ENCODE data around the gene NPC1L1. TPM values are rescaled to one million over a fixed set of nuclear protein-coding genes. Genes with fewer than 3 reads are reported as not detected.
A peak's percentile ranks its signal among the peaks of the same experiment; 100 is the strongest.

Gene NPC1L1
- total and polyA plus RNA-seq, 2 of the 13 experiments (the other 11 are each of a cell fraction or from before 2014, with no cell fraction given) = 4.8 to 14.5 TPM

DNA sequence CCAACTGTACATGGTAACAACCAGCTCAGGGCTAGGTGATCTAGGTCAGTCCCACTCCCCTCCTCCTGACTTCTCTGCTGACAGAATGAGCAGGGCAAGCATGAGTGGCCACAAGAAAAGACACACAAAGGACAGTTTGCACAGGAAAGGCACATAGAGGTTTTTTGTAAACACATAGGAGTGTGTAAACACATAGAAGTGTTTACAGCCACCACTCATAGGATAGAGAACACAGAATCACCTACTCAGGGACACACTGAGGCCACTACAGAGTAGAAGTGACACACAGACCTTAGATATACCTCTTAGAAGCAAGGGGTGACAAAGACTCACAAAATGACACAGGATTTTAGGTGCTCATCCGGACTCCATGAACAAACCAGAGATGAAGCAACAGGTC is 69.7 kb downstream of the NPC1L1 start (continued):
- 0 out of 2 replicates have a peak, but pooled peaks have one; percentile 69 for TF ChIP-seq MIER3 (CRISPR knock-in tag; IDR thresholded peaks at IDR 0.05; ENCODE audit: borderline replicate concordance)
- peak; percentile 71; the same call in 1 of the 2 replicates for TF ChIP-seq FOXO1 (CRISPR knock-in tag; IDR thresholded peaks at IDR 0.05)
- TF ChIP-seq SOX6 (IDR thresholded peaks at IDR 0.05) = no peak
- peak; percentile 37; the same call in 1 of the 2 replicates for TF ChIP-seq SOX6 (CRISPR knock-in tag; IDR thresholded peaks at IDR 0.05)
- peak; percentile 30; the same call in 1 of the 2 replicates for TF ChIP-seq ETV5 (CRISPR knock-in tag; IDR thresholded peaks at IDR 0.05; ENCODE audit: borderline replicate concordance)
- TF ChIP-seq POLR2AphosphoS2 (IDR thresholded peaks at IDR 0.05; ENCODE audit: low read depth, low read length) = no peak
- TF ChIP-seq NFIB (CRISPR knock-in tag; IDR thresholded peaks at IDR 0.05; ENCODE audit: borderline replicate concordance) = no peak
- TF ChIP-seq MXI1 (IDR thresholded peaks at IDR 0.05; ENCODE audit: borderline replicate concordance, low read depth, low read length) = peak; percentile 55; the same call in 1 of the 3 replicates

- Histone ChIP-seq H3K4me1 (ENCODE audit: insufficient read depth, low read length) (peaks cover 79% of the 10 kb centered on the region), H2AFZ (ENCODE audit: low read length) (no peak overlapping the region), H3K36me3 (replicated peaks in 1 of 2; ENCODE audit: control insufficient read depth in 1 of 2, insufficient read depth in 2 of 2, low read length in 2 of 2) (peaks cover 22 to 42% of the 10 kb centered on the region in 2 experiments), H3K79me2 (ENCODE audit: insufficient read depth, low read length) (peaks cover 56% of the 10 kb centered on the region), H3K27me3 (ENCODE audit: control insufficient read depth in 1 of 2, insufficient read depth in 2 of 2, low read length in 2 of 2) (no peaks in the 10 kb centered on the region), H3K9me3 (ENCODE audit: low read length) (no peaks in the 10 kb centered on the region), H3K4me3 (replicated peaks in 1 of 3; ENCODE audit: insufficient read depth in 1 of 3, low read depth in 2 of 3, low read length in 3 of 3) (peak overlapping the region in 2 of 3 experiments; percentile 3 to 39; a peak in 2 of 6 replicates), H3K9ac (ENCODE audit: insufficient read depth, low read depth, low read length) (peak overlapping the region; percentile 35; the same call in 1 of the 2 replicates), H3K4me2 (ENCODE audit: low read depth, low read length) (peak overlapping the region; percentile 59), H4K20me1 (ENCODE audit: insufficient read depth, low read length) (no peaks in the 10 kb centered on the region), H3K27ac (ENCODE audit: extremely low read length, insufficient read depth, low read length) (peak overlapping the region; percentile 92)
- intact Hi-C loops (cut with micrococcal nuclease; ENCODE audit: unreplicated experiment) = no loop called here
- WGBS (ENCODE audit: low lambda C conversion rate) = 64% methylated on average over 5 of the region's 5 CpGs
- ChIA-PET POLR2A (no interaction called here), CTCF (ENCODE audit: low intra/inter-chr PET ratio, low total read pairs) (no interaction called here)
- FAIRE-seq (no peak), DNase-seq (ENCODE audit: low spot score) (peak; percentile 11), ATAC-seq (no peak)
- in situ Hi-C loops (cut with HindIII; ENCODE audit: extremely low pct_ligation_motif_present, low pct_unique_long_range_greater_than_20kb) = no loop called here
- BruUV-seq (replicated peaks) = no TSS peak
- 0 out of 2 replicates have a peak, but pooled peaks have one; percentile 21 for TF ChIP-seq SALL1 (CRISPR knock-in tag; IDR thresholded peaks at IDR 0.05)
- TF ChIP-seq ZNF205 (CRISPR knock-in tag; IDR thresholded peaks at IDR 0.05) = peak; percentile 99
- TF ChIP-seq ZNF644 (CRISPR knock-in tag; IDR thresholded peaks at IDR 0.05; ENCODE audit: low read depth) = 0 out of 2 replicates have a peak, but pooled peaks have one; percentile 15
- TF ChIP-seq FOXA1 (IDR thresholded peaks at IDR 0.05) = no peak
- 0 out of 2 replicates have a peak, but pooled peaks have one; percentile 11 for TF ChIP-seq FOXA1 (CRISPR knock-in tag; IDR thresholded peaks at IDR 0.05)
- TF ChIP-seq, protein P1, sequence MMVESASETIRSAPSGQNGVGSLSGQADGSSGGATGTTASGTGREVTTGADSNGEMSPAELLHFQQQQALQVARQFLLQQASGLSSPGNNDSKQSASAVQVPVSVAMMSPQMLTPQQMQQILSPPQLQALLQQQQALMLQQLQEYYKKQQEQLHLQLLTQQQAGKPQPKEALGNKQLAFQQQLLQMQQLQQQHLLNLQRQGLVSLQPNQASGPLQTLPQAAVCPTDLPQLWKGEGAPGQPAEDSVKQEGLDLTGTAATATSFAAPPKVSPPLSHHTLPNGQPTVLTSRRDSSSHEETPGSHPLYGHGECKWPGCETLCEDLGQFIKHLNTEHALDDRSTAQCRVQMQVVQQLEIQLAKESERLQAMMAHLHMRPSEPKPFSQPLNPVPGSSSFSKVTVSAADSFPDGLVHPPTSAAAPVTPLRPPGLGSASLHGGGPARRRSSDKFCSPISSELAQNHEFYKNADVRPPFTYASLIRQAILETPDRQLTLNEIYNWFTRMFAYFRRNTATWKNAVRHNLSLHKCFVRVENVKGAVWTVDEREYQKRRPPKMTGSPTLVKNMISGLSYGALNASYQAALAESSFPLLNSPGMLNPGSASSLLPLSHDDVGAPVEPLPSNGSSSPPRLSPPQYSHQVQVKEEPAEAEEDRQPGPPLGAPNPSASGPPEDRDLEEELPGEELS (CRISPR knock-in tag; IDR thresholded peaks at IDR 0.05) = peak; percentile 41; the same call in 1 of the 2 replicates
- 0 out of 4 replicates have a peak, but pooled peaks of 1 of the 2 experiments have one; percentile 7 for TF ChIP-seq EP300 (IDR thresholded peaks at IDR 0.05; ENCODE audit: low read depth in 2 of 2, low read length in 2 of 2)
- no peak for TF ChIP-seq EP300 (CRISPR knock-in tag; IDR thresholded peaks at IDR 0.05; ENCODE audit: borderline replicate concordance)
- no peak for TF ChIP-seq MAFF (IDR thresholded peaks at IDR 0.05; ENCODE audit: low read depth, low read length)
- TF ChIP-seq HNF4A (CRISPR knock-in tag; IDR thresholded peaks at IDR 0.05) = peak; percentile 51; the same call in 1 of the 2 replicates
- TF ChIP-seq, protein P2, sequence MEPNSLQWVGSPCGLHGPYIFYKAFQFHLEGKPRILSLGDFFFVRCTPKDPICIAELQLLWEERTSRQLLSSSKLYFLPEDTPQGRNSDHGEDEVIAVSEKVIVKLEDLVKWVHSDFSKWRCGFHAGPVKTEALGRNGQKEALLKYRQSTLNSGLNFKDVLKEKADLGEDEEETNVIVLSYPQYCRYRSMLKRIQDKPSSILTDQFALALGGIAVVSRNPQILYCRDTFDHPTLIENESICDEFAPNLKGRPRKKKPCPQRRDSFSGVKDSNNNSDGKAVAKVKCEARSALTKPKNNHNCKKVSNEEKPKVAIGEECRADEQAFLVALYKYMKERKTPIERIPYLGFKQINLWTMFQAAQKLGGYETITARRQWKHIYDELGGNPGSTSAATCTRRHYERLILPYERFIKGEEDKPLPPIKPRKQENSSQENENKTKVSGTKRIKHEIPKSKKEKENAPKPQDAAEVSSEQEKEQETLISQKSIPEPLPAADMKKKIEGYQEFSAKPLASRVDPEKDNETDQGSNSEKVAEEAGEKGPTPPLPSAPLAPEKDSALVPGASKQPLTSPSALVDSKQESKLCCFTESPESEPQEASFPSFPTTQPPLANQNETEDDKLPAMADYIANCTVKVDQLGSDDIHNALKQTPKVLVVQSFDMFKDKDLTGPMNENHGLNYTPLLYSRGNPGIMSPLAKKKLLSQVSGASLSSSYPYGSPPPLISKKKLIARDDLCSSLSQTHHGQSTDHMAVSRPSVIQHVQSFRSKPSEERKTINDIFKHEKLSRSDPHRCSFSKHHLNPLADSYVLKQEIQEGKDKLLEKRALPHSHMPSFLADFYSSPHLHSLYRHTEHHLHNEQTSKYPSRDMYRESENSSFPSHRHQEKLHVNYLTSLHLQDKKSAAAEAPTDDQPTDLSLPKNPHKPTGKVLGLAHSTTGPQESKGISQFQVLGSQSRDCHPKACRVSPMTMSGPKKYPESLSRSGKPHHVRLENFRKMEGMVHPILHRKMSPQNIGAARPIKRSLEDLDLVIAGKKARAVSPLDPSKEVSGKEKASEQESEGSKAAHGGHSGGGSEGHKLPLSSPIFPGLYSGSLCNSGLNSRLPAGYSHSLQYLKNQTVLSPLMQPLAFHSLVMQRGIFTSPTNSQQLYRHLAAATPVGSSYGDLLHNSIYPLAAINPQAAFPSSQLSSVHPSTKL (CRISPR knock-in tag; IDR thresholded peaks at IDR 0.05) = peak; percentile 24; the same call in 1 of the 2 replicates
- TF ChIP-seq ZBTB7B (CRISPR knock-in tag; IDR thresholded peaks at IDR 0.05) = no peak
Measured at GRCh38 chr7:44470628-44471245, 70.4 kb downstream of the NPC1L1 start.

Data from HepG2 (cell line).